ENCODE data around the gene NKX2-2. TPM values are rescaled to one million over a fixed set of nuclear protein-coding genes. Genes with fewer than 3 reads are reported as not detected.

The NKX2-2 gene
- total RNA-seq: not detected in 2 replicates

GRCh38 chr20:21513881-21514540 is at the start of gene NKX2-2:
NKX2-2 (minus strand) TSS chr20:21514064; CDS start chr20:21513669, 395 bp downstream.

Other genes with a start within 250 kb of the NKX2-2 start
- 82.6 and 100 TPM in 2 replicates for gene XRN2, start 210.7 kb downstream of the NKX2-2 start, total RNA-seq
- gene NKX2-4, start 116.5 kb downstream of the NKX2-2 start, total RNA-seq: not detected in 2 replicates
- gene PAX1, start 191.6 kb upstream of the NKX2-2 start, total RNA-seq: not detected in 2 replicates

Measured in vein endothelial cell (primary cell).